ENCODE data around the gene ABI1.

DNA sequence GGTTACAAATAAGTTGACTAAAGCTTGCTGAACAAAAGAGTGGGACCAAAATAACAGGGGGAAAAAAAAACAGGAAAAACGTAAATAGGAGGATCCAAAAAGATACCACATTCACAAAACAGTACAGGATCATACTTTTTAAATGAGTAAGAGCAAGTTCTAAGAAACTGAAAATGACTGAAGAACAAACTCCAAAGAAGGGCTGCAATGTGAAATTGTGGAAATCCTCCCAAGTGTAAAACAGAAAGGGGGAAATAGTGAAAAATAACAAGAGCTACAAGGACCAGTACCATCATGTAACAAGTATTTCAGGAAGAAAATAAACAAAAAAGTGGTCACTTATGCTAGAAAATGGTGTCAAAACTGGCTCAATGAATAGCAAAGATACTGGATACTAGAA lies 116.9 kb downstream of the ABI1 start:
- TF ChIP-seq, protein P1, sequence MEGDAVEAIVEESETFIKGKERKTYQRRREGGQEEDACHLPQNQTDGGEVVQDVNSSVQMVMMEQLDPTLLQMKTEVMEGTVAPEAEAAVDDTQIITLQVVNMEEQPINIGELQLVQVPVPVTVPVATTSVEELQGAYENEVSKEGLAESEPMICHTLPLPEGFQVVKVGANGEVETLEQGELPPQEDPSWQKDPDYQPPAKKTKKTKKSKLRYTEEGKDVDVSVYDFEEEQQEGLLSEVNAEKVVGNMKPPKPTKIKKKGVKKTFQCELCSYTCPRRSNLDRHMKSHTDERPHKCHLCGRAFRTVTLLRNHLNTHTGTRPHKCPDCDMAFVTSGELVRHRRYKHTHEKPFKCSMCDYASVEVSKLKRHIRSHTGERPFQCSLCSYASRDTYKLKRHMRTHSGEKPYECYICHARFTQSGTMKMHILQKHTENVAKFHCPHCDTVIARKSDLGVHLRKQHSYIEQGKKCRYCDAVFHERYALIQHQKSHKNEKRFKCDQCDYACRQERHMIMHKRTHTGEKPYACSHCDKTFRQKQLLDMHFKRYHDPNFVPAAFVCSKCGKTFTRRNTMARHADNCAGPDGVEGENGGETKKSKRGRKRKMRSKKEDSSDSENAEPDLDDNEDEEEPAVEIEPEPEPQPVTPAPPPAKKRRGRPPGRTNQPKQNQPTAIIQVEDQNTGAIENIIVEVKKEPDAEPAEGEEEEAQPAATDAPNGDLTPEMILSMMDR (tag by site-specific recombination; IDR thresholded peaks at IDR 0.05), result no peak
- TF ChIP-seq ZNF76 (tag by site-specific recombination; IDR thresholded peaks at IDR 0.05; ENCODE audit: borderline replicate concordance, low read depth) (no peak), ZNF530 (tag by site-specific recombination; IDR thresholded peaks at IDR 0.05; ENCODE audit: low read depth) (no peak), ZBTB1 (tag by site-specific recombination; IDR thresholded peaks at IDR 0.05) (no peak), ZNF292 (tag by site-specific recombination; IDR thresholded peaks at IDR 0.05; ENCODE audit: borderline replicate concordance, low read depth) (no peak)

All from HEK293 (cell line).